ENCODE data around the gene SYT1. TPM values are rescaled to one million over a fixed set of nuclear protein-coding genes. Genes with fewer than 3 reads are reported as not detected.

SYT1 gene
- polyA plus RNA-seq, 3 donors: 21.3 to 22.8 (median 22.0) TPM

DNA sequence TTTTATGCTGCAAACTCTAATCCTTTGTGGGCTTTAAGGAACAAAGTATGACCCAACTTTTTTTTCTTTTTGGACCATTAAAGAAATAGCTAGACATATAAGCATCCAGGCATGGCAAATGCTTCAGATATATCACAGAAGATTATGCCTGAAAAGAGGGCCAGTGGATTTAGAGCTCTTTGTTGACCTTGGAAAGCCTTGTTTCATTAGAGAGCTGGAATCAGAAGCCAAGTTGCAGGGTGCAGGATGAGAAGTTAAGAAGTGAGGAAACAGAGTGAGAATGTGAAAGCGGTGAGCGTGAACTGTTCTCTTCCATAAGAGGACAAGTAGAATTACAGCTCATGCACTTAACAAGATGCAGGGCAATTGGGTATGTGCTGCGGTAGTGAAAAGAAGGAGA, 373.7 kb downstream of the SYT1 start:
- no peak for DNase-seq (ENCODE audit: extremely low read depth in 1 of 11, low read depth in 9 of 11, low spot score in 4 of 11)

DNA sequence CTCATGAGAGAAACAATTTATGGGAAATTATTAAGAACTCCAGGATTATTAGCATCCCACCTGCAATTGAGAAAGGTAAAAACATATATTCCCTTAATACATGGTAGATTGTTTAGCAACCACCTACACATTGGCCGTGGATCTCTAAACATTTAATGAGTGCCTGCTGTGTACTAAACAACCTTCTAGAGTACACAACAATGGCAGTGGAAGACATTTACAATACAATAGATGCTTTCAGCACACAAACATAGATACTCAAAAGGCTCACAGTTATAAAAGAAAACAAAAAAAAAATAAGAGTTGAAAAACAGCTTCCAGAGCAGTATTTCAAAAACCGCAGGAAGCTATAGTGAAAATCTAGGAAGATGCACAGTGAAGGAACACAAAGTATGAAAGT, 382.9 kb downstream of the SYT1 start:
- DNase-seq (ENCODE audit: extremely low read depth in 1 of 11, low read depth in 9 of 11, low spot score in 4 of 11): no peak

DNA sequence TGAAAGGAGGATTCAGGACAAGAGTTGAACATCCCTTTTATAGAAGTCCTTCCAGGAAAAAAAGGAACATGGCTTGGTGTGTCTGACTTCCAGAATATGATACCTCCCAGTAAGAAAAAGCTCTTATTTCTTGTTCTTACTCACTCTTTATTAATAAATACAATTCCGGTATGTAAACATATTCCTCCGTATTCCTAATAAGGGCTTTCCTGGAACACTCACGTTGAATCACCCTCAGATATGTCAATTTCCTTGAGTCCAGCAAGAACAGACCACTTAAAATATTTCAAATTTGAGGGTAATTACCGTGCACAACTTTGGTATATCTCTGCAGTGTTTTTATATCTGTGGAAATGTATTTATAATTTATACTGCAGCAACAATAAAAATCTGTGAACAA, 385.6 kb downstream of the SYT1 start:
- no peak for DNase-seq (ENCODE audit: extremely low read depth in 1 of 11, low read depth in 9 of 11, low spot score in 4 of 11)

DNA sequence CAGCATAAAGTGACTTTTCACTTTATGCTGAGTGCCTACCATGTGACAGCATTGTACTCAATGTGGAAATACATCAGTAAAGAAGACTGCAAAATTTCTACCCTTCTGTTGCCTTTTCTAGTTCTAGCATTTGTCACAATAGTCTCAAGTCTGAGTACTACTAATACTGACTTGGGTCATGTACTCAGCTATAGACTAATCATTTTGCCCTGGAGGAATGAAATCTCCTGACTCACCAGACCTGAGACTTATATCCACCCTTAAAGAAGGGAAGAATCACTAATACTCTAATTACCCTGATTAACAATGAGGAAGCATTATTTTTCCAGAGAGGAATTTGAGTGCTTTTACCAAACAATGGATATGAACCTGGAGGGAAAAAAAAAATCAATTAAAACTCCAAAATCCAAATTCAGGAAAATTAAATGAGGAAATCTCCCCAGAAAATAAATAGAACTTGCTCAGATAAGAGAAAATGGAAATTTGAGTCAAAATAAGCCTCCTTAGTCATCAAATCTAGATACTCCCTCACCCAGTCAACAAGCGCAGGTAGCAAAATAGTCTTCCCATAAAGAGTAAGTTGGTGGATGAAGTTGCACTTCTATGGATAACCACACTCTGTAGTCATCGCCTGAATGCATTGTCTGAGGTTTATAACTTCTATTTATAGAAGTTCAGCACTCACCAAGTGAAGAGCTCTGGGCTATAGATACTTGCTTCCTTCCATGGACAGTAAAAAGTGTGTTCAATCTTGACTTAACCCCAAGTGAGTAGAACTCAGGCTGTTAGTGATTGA, 386.6 kb downstream of the SYT1 start:
- DNase-seq (ENCODE audit: extremely low read depth in 1 of 11, low read depth in 9 of 11, low spot score in 4 of 11): no peak

DNA sequence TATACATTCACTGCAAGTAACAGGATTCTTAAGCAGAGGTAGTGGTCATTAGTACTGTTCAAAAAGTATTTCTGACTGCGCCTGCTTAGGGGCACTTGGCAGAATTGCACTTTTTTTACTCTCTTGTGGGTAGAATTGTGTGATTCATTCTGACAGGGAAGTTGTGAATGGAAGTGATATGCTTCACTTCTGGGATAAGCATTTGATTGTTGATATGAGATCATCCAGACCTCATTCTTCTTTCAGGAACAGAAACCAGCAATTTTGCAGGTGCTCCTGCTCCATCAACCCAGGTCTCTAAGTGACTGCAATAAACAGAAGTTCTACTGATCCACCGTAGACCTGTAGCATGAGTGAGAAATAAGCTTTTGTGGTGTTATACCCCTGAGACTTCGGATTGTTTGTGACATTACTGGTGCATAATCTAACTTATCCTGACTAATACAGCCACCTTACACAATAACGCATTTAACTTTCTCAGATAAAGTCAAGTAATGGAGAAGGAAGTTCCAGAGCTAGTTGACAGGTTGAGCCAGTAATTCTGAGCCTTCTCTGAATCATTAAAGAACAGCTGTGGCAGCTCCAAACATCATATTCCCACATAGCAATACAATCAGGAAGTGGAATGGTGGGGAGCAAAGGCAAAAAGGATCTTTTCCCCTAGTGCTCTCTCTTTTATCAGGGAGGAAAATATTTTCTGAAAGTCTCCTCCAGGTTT, 387.9 kb downstream of the SYT1 start:
- DNase-seq (ENCODE audit: extremely low read depth in 1 of 11, low read depth in 9 of 11, low spot score in 4 of 11): no peak

DNA sequence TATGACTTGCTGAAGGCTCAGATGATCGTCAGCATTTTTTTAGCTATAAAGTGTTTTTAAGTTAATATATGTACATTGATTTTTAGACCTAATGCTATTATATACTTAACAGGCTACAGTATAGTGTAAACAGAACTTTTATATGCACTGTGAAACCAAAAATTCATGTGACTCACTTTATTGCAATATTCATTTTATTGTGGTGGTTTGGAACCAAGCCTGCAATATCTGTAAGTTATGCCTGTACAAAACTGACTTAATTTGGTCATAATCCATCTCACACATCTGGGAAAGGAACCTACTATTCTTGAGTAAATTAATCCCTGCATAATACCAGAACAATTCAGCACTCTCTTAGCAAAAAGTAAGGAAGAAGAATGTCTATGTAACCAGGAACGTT, 390.7 kb downstream of the SYT1 start:
- DNase-seq (ENCODE audit: extremely low read depth in 1 of 11, low read depth in 9 of 11, low spot score in 4 of 11): no peak

DNA sequence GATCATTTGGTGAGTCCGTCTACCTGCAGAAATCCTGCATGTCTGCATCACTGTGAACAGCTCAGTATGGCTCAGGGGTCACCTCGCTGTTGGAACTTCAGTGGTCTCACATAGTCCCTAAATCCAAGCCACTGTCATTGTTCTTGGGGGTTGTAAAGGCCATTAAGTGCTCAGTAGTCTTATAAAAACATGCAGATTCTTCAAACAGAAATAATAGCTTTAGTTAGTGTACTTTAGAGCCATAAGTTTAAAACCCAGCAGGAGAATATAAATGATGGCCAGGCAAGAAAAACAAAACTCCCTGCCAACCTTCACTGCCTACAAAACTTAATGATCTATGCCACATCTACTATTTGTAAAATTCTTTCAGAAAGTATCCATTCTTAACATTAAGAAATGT, 396.3 kb downstream of the SYT1 start:
- DNase-seq (ENCODE audit: extremely low read depth in 1 of 11, low read depth in 9 of 11, low spot score in 4 of 11): peak in 1 of 11 donors; percentile 22

DNA sequence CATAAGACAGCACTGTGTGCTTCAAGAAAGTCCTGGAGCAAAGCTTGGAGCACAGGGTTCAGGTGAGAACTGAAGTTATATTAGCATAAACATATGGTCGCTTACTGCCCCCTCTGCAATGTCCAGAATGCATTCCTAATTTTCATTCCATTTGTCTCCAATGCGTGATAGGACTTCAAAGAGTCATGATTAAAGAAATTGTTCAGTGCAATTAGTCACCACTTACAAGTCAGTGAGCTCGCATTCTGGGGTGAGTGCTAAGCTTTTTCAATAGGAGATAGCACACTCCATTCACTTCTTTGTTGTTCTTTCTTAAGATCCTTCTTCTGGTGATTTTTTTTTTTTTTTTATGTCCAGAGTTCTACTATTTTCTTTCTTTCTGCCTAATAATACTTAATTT, 398.4 kb downstream of the SYT1 start:
- DNase-seq (ENCODE audit: extremely low read depth in 1 of 11, low read depth in 9 of 11, low spot score in 4 of 11): no peak

DNA sequence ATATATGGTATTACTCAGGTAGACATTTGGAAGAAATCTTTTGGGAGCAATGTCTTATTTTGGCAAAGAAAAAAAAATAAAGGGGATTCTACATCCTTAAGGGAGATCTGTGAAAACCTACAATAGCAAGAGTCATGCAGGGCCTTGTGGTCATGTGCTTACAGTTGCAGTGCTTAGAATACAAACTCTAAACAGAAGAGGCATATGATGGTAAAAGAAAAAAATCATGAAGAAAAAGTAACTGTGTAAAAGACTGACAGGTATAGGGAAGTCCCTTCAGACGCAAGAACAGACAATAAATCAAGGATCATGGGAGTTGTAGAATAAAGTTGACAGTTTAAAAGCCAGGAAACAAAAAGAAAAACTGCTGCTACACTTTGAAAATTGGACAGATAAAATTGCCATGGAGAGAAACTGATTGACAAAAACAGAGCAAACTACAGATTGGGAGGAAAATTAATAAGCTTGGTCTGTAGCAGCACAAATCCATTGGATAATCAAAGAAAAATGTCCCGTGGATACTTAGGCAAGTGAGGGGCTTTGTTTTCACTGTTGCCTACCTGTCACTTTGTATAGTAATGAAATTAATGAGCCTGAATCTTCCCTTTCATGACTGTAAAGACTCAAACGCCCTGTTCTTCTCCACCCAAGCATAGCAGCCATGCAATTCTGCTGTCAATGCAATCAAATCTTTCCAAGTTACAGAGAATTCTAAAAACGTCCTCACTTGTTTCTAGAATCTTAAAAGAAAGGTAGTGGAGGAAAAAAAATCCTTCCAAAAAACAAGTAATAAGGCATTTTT, 402.0 kb downstream of the SYT1 start:
- DNase-seq (ENCODE audit: extremely low read depth in 1 of 11, low read depth in 9 of 11, low spot score in 4 of 11): peak in 3 of 11 donors; percentile 8 to 30 (median 12)

DNA sequence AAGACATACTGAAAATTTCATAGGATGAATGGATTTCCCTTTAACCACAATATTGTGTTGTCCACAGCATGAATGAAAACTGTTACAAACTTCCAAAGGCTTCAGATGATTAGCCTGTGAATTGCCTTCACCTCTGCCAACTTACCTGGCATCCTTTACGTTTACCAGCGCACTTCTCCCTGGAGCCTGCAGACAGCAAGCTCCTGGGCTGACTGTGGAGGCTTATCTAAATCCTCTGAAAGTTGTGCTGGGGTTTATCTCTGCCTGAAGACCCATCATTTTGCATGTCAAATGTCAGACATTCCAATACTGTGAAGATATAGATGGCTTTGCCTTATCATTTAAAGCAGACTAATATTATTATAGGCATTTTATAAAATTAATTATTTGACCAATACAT, 403.0 kb downstream of the SYT1 start:
- no peak for DNase-seq (ENCODE audit: extremely low read depth in 1 of 11, low read depth in 9 of 11, low spot score in 4 of 11)

DNA sequence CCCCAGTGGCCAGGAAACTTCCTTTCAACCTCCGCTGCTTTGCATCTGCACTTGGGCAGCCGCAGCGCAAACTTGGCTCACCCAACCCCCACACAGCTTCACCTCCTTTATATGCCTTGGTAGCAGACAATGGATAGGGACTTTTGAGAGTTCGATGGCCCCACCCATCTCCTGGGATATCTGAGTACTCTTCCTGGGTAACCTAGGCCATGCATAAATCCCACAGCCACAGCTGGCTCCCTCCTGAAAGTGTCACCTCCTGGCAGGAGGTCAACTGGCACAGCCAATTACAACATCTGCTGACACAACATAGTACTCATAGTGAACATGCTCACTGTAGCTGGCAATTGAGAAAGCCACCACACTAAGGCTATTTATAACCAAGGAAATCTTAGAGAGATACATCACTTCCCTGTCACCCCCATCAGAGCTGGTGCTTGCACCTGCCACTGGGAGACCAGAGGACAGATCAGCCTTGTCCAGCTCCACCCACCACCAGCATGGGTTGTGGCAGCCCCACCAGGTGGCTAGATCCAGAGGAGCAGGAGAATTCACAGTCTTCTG, 410.0 kb downstream of the SYT1 start:
- no peak for DNase-seq (ENCODE audit: extremely low read depth in 1 of 11, low read depth in 9 of 11, low spot score in 4 of 11)

DNA sequence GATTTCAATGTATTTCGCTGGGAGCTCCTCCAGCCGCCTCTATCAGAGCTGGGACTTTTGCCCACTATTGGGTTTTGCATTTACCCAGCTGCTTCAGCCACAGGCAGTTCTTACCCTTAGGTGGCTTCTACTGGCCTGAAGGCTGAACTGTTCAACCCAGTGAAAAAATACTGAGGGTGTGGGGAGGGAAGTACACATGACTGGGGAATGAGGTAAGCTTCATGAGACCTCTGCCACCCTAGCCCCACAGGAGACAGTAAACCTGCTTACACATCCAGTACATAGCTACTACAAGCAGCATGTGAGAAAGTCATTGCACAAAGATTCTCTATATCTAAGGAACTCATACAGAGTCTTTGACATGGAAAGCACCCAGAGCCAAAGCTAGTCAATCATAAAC, 411.1 kb downstream of the SYT1 start:
- DNase-seq (ENCODE audit: extremely low read depth in 1 of 11, low read depth in 9 of 11, low spot score in 4 of 11): no peak

DNA sequence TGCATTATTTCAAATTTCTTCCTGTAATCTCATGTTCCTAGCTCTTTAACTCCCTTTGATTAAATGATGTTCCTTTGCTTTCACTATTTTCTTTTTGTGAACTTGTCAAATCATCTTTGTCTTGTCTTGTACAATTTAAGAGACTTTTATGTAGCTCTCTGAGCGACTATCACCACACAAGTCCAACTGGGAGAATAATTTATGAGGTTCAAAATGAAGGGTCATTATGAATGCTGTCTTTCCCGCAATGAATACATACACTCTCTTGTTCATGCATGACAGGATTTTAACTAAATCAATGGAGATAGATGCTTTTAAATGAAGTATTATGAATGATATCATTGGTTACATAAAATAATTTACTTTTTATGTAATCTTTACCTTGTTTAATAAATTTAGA, 418.8 kb downstream of the SYT1 start:
- no peak for DNase-seq (ENCODE audit: extremely low read depth in 1 of 11, low read depth in 9 of 11, low spot score in 4 of 11)

DNA sequence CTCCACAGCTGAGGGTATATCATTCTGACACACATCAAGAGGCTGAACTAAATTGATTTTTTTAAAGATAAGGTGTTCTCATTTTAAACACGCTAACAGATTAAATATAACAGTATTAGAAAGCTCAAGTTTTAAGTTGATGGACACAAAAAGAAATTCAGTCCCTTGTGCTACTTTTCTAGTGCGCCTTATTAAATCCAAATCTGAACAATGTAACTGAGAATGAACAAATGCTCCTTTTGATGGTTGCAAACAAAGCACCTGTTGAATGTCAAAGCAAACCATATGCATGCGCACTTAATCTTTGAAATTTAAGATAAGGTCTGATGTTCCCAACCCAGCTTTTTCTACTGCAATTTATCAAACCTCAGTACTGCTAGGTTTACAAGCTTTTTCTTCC, 424.3 kb downstream of the SYT1 start:
- no peak for DNase-seq (ENCODE audit: extremely low read depth in 1 of 11, low read depth in 9 of 11, low spot score in 4 of 11)

DNA sequence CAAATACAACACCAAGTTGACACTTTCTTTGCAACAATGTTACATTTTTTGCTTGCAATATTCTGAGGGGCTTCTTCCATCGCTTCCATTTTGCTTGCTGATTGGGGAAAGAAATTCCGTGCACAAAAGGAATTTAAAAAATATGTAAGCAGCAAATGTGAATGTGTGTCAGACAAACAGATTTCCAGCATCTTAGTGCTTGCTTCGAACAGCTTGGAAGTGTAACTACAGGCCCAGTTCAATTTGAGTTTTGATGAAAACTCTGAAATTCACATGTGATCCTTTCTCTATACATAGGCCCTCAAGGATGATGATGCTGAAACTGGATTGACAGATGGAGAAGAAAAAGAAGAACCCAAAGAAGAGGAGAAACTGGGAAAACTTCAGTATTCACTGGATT, 427.1 kb downstream of the SYT1 start:
- no peak for DNase-seq (ENCODE audit: extremely low read depth in 1 of 11, low read depth in 9 of 11, low spot score in 4 of 11)

DNA sequence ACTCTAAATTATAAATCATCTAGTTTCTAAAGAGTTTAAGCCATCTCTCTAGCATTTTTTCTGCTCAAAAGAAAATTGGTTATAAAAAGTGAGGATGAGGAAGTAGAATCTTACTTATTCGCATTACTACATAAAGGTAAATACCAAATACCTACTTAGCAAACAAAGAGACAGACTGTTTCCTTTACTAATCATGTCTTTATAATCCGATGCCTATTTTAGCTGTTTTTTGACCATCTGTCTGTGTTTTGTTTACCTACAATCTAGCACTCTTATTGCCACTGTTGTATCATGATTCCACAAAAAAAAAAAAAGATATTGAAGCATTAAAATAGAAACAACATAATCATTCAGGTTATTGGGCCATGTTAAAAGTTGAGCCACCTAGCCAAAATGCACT, 430.0 kb downstream of the SYT1 start:
- DNase-seq (ENCODE audit: extremely low read depth in 1 of 11, low read depth in 9 of 11, low spot score in 4 of 11): no peak

DNA sequence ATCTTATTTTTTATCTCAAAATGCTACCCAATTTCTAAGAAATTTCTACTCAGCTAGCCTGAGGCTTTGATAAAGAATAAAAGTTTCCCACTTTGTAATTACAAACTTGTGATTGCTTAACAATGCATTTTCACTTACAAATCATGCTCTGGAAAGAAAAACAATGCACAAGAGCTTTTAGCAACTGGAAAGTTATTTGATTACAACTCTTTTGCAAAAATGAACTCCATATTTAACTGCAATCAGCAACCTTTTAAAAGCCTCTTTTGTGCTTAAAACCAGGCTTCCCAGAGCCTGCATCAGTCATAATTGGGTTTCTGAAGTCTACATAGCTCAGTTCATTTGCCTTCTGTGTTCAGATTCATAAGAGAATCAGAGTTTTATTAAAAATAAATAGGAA, 431.0 kb downstream of the SYT1 start:
- no peak for DNase-seq (ENCODE audit: extremely low read depth in 1 of 11, low read depth in 9 of 11, low spot score in 4 of 11)

DNA sequence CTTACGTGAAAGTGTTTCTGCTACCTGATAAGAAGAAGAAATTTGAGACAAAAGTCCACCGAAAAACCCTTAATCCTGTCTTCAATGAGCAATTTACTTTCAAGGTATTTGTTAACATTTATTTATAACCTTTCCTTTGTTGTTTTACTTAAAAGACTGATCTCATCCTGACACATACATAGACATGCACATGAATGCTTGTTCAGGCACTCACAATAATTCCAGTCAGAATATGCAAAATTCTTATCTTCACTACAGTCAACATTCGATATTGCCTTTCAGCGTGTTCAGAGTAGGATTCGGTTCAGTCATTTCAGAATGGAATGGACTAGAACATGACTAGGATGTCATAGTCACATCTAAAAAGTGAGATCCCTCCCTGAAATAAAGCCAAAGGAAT, 431.6 kb downstream of the SYT1 start:
- no peak for DNase-seq (ENCODE audit: extremely low read depth in 1 of 11, low read depth in 9 of 11, low spot score in 4 of 11)

DNA sequence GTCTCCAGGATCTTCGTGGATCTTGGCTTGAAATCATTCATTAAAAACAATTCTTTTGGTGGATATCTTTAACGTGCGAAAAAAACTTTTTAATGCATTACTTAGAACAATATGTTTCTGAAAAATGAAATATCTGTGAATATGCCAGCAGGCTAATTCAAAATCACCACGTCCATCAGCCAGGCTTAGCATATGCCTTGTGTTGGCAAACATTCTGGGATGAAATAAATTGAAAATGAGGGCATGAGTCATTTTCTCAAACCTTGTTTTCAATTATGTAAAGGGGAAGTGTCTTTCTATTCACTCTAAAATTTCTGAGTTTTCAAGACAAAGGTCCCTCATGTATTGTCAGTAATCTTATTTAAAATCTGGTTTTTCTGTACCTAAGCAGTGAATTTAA, 432.3 kb downstream of the SYT1 start:
- no peak for DNase-seq (ENCODE audit: extremely low read depth in 1 of 11, low read depth in 9 of 11, low spot score in 4 of 11)

DNA sequence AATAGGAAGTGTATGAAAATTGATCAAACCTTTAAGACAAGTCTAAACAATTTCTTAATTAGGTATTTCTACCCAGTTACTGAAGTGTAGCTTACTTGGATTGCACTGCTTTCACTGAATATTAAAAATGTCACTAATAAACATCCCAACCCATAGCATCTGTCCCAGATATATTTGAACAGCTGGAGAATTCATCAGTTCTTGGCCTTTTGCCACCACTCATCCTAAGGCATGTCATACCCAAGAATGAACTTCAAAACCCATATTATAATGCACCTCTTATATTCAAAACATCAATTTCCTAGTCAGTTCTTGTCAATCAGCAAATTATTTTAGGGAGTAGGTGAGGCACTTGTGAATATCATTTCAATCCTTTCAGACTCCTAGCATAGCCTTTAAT, 433.9 kb downstream of the SYT1 start:
- DNase-seq (ENCODE audit: extremely low read depth in 1 of 11, low read depth in 9 of 11, low spot score in 4 of 11): no peak

Data from renal cortex interstitium (tissue), 11 donors.